Fibroblast of lung (primary cell): ENCODE measurements around the gene DUS2.

Source experiments
- EZH2 ChIP-seq: IDR thresholded peaks from 2 replicates; pipeline ENCODE4 v1.5.1; 2012; ENCODE audit warnings: low read length, control low read depth, mild to moderate bottlenecking; ENCODE audit errors: missing control alignments
- TF ChIP-seq, protein P1 (sequence below), 2 donors: IDR thresholded peaks in 1 of 2; conservative IDR thresholded peaks in 1 of 2; 1 replicate in 1 of 2; 2 replicates in 1 of 2; pipeline ENCODE4 v1.5.1; 2011 to 2012; ENCODE audit warnings: low read length in 2 of 2, control low read depth in 1 of 2, inconsistent platforms in 1 of 2, low read depth in 1 of 2, mild to moderate bottlenecking in 1 of 2

DNA sequence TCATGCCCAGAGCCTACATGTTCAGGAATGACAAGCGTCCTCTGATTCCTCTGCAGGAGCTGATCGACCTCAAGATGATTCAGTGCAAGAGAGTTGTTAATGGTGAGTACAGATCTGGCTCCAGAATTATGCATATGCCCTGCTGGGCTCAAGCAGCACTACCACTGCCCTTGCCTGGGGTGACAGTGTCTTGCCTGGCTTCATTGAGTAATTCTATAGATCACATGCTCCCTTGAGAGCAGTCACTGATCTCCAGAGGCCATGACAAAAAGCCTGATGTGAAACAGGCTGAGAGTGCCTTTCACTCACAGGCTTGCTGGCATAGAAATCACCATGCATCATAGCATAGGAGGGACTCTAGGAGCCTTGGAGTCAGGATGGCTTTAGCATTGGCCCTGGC lies 26.4 kb downstream of the DUS2 start:
- TF ChIP-seq, protein P1, sequence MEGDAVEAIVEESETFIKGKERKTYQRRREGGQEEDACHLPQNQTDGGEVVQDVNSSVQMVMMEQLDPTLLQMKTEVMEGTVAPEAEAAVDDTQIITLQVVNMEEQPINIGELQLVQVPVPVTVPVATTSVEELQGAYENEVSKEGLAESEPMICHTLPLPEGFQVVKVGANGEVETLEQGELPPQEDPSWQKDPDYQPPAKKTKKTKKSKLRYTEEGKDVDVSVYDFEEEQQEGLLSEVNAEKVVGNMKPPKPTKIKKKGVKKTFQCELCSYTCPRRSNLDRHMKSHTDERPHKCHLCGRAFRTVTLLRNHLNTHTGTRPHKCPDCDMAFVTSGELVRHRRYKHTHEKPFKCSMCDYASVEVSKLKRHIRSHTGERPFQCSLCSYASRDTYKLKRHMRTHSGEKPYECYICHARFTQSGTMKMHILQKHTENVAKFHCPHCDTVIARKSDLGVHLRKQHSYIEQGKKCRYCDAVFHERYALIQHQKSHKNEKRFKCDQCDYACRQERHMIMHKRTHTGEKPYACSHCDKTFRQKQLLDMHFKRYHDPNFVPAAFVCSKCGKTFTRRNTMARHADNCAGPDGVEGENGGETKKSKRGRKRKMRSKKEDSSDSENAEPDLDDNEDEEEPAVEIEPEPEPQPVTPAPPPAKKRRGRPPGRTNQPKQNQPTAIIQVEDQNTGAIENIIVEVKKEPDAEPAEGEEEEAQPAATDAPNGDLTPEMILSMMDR (conservative IDR thresholded peaks at IDR 0.05 in 1 of 2, IDR thresholded peaks at IDR 0.05 in 1 of 2; ENCODE audit: low read depth in 1 of 2, low read length in 2 of 2): no peak
- TF ChIP-seq EZH2: no peak
